HG03135 (cell line): ENCODE measurements around the gene MRGPRF.

Experiments used
- ATAC-seq: cut with Tn5 transposase; IDR thresholded peaks from one replicate; pipeline ENCODE4 v1.9.1; 2021; ENCODE audit warnings: mild to moderate bottlenecking, moderate library complexity; ENCODE audit not compliant: unreplicated experiment

Gene MRGPRF

DNA sequence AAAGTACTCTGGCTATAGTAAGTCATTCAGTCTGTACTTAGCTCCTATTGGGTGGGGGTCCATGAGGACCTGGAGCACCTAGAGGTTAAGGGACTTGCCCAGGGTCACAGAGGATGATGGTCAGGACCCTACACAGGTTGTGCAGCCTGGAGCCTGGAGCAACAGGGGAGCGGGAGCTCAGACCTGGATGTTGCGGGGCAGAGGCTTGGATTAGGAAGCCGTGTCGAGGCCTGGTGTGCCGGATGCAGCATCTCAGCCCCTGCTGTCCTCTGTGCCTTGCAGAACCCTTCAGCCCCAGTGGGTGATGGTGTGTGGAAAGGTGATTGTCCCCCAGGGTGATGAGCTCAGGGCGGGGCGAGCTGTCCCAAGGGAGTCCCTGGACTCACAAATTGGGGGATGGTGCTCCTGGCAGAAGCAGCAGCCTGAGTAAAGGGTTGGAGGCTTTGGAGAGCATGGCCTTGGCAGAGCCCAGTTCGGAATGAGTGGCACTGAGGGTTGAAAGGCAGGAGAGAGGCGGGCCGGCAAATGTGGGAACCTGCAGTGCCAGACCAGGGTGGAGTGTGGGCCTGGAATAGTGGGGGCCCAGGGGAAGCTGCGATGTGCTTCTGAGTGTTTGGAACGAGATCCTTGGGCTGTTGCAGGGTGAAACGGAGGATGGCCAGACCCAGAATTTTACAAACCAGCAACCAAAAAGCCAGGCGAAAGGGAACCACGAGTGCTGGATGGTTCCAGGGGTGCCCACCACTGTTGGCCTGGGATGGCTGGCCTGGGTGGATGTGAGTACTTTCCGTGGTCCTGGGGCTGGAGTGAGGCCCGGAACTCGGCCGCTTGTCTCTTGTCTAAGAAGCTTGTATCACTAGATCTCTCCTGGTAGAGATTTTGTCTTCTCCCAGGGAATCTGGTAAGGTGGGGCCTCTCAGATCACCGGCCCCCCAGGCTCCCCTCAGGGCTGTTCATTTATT is 38.6 kb upstream of the MRGPRF start:
- ATAC-seq = no peak

DNA sequence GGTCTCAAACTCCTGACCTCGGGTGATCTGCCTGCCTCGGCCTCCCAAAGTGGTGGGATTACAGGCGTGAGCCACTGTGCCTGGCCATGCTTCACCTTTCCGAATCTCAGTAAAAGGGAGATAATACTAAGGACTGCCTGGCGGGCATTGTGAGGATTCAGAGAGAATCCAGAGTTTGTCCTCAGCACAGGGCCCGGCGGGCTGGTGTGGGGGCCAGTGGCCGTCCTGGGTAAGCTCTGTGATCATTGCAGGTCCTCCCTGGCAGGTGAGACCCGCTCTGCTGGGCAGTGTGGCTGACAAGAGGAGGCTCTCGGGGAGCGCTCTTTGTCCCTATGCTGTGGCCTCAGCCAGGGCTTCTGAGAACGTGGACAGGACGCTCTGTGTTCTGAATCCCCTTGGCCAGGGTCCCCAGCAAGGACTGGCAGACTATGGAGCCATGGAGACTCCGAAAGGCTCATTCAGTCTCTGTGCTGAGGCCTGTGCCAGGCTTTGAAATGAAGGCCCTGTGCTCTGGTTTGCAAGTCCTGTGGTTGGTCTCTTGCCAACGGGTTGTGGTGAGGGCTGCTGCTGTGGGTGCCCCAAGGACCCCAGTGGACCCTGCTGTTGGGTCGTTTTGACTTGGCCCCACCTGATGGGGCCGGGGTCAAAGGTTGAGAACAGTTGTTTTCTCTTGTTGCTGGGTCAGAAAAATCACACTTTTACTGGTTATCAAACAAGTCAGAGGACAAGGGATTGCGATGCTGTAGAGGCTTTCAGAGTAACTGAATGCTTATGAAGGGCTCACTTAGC is 37.7 kb upstream of the MRGPRF start:
- no peak for ATAC-seq

DNA sequence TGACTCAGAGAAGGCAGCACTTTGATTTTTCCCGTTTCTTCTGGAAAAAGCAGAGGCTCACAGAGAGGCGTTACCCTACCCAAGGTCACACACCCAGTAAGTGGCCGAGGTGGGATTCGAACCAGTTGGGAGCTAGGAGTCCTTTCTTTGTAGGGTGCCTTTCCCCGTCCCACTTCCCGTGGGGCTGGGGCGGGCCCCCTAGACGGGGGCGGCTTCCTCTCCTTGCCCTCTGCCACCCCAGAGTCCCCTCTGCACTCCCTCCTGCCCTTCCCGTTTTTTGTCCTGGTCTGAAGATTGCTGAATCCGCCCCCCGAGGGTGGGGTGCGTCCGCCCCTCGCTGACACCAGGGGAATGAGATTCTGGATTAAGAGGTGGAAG is 36.4 kb upstream of the MRGPRF start:
- ATAC-seq = no peak

DNA sequence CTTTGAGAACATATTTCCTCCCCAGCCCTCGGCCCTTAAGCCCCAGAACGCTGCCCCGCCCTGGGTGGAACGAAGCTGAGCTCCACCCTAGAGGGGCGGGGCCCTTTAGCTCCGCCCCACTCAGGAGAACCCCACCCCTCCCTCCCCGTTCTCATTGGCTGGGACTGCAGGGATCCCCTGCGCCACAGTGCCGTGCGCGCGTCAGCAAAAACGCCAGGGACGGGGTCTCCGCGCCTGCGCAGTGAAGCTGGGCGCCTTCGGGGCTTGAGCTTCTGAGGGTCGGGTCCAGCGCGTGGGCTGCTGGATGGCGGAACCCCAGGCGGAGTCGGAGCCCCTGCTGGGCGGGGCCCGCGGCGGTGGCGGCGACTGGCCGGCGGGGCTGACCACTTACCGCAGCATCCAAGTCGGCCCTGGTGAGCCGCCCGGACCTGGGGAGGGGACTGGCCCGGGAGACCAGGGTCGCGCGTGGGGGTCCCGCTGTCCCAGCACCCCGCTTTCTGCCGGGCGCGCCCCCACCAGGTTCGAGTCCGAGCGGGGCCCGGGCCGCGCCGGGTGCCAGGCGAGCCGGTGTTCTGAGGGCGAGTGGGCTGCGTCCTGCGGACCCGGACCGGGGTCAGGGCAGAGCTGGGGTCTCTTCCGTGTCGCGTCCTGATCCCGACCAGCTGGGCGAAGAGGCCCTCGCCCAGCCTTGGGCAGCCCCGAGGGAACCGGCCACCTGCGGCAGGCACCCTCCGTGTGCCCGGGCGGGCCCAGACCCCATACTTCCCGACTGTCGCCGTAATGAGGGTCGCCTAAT is 35.8 kb upstream of the MRGPRF start, which contains the start of gene TPCN2:
Gene TPCN2 (plus strand): TSS at position 239 of the 796 bp plus-strand sequence. CDS start 66 bp downstream, at position 305.
- peak; percentile 91 for ATAC-seq

DNA sequence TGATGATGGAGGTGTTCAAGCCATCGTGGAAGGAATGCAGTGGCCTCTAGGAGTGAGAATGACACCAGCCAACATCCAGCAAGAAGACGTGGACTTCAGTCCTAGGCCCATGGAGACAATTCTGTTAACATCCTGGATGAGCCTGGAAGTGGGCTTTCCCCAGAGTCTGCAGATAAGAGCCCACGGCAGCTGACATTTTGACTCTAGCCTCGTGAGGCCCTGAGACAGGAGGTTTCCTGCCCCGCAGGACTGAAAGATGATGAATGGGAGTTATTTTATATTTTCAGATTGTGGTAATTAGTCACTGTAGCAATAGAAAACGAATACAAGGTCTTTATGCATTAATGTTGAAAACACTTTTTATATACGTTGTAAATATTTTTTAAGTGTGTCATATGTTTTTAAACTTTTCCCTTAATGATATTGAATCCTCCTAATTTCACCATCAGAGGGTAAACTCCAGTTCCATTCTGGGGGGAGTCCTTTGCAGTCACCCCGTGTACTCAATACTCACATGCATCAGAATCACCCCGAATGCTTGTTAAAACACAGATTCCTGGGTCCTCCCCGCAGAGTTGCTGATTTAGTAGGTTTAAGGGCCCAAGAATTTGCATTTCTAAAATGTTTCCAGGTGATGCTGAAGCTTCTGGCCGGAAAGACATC is 35.1 kb upstream of the MRGPRF start:
- no peak for ATAC-seq

DNA sequence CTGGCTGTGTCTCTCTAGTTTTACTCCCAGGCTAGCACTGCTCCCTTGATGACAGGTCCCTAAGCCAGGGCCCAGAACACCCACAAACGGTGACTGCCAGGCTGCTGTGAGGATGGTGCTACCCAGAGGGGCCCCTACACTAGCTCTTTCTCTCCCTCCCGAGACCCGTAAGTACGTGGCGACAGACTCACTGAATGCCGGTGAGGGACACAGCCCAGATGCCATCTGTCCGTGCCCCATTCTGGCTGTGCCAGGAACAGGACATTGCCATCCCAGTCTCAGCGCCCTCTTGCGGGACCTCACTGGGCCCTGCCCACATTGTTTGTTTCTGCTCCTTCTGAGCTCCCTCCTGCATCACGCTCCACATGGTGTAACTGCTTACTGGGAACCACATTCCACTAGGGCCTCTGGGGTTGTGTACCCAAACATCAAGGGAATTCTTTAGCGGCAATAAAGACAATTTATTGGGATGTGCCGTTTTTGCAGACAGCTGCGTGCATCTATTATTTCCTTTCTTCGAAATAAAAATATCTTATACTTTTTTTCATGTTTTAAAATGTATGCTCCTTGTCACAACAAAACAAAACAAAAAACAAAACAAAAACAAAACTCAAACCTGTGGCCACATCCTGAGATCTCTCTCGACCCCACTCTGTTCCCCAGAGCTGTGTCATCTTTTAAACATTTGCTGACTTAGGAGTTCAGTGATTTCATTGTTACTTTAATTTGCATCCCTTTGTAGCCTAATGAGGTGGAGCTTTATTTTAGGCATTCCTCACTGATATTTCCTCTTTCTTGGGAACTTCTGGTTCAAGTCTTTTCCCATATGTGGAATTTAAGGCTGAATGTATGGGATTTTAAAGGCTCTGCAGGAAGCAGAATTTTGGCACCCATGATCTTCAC is 31.3 kb upstream of the MRGPRF start:
- ATAC-seq = no peak

DNA sequence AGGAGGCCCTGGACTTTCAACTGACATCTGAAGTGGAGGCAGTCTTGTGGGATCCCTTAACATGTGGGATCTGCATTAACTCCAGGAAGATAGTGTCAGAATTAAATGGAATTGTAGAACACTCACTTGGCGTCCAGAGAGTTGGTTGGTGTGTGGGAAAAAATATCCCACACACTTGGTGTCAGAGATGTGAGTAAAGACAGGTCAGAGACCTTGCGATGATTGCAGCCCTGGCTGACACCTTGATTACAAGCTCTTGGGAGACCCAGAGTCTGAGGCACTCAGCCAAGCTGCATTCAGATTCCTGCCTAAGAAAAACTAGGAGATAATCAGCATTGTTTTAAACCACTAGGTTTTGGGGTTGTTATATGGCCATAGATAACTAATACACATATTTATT is 28.5 kb upstream of the MRGPRF start:
- ATAC-seq = no peak

DNA sequence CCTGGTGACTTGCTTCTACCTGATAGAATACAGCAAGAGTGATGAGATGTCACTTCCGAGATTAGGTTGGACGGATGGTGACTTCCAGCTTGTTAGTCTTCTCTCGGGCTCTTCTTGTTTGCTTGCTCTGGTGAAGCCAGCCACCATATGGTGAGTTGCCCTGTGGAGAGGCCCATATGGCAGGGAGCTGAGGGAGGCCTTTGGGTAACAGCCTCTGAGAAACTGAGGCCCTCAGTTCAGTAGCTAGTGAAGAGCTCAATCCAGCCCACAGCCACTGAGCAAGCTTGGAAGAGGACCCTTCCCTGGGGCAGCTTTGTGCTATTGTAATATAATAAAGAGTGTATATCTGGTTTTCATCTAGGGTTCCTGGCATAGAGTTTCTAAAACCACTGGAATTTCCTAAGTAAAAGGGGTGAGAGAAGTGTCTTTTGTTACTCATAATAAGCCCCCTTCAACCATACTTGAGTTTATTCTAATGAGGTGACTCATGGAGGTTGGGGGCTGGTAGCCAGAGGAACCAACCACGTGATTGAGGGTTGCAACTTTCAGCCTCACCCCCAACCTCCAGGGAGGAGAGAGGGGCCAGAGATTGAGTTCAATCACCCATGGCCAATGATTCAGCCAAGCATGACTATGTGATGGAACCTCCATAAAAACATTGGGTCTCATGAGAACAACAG is 27.7 kb upstream of the MRGPRF start:
- no peak for ATAC-seq

DNA sequence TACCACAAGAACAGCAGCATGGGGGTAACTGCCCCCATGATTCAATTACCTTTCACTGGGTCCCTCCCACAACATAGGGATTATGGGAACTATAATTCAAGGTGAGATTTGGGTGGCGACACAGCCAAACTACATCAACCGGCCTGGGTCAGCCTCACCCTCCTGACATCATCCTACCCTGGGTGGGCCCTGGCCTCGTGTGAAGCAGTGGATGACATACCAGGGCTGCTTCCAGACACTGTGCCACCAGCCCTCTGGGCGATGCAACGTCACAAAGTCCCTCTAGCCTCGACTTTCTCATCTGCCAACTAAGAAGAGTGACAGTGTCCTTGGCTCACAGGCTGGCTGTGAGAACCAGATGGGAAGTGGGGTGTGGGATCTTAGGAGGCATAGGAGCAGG is 27.0 kb upstream of the MRGPRF start:
- no peak for ATAC-seq

DNA sequence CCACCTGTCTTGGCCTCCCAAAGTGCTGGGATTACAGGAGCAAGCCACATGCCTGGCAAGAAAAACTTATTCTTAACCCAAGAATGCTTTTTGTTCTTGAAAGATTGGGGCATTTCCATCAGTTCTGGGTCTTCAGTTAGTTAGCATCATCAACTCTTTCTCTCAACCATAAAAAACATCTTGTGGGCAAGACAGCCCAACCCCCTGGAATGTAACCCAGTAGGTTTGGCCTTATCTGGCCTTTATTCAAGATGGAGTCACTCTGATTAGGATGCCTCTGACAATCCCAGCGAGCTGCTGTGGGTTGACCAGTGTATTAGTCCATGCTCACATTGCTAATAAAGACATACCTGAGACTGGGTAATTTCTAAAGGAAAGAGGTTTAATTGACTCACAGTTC is 26.5 kb upstream of the MRGPRF start:
- no peak for ATAC-seq

DNA sequence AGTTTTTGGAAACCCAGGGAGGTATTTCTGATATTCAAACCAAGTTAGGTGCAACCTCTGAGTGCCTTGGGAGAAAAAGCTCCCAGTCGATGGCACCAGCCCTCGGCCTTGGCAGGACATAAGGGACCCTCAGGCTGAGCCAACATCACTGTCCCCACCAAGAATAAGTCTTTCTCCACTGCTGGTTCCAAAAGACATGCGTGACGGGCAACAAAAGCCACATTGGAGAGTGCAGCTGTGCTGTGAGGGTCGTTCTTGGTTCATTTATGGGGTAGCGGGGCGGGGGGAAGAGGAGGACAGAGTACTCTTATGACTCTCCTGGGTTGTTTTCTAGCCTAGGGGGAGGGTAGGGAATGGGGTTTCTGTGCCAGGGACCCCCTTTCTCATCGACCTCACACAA is 24.5 kb upstream of the MRGPRF start:
- no peak for ATAC-seq

DNA sequence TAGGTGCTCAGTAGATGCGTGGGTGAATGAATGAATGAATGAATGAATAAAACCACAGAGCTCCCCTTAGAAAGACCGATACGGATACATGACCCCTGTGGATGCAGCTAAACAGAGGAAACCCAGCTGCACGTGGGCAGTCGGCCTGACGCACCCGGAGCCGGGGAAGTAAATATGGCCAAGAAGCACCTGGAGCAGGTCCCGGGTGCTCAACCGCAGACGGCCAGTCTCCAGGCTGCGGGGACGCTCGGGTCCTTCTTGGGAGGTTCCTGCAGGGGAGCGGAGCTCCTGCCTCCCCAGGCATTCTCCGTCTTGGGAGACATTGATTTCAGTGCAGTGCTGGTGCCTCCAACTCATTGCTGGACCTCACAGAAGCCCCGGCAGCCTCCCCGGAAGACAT is 24.0 kb upstream of the MRGPRF start:
- no peak for ATAC-seq

DNA sequence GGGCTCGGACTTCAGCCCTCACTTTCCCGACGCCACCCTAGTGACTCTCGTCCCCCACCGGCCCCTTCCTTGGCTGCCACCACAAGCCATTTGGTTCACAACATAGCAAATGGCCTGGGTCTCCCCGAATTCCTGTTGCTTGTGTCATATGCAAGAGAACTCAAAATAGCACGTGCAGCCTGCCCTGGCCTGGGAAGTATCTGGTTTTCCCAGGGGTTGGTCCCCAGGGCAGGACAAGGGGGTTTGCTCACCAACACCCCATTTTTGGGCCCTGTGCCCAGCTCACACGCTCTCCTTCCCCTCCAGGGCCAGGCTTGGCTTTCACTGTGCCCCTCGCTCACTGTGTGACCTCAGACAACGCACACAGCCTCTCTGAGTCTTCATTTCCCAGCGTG is 22.9 kb upstream of the MRGPRF start:
- ATAC-seq = no peak

DNA sequence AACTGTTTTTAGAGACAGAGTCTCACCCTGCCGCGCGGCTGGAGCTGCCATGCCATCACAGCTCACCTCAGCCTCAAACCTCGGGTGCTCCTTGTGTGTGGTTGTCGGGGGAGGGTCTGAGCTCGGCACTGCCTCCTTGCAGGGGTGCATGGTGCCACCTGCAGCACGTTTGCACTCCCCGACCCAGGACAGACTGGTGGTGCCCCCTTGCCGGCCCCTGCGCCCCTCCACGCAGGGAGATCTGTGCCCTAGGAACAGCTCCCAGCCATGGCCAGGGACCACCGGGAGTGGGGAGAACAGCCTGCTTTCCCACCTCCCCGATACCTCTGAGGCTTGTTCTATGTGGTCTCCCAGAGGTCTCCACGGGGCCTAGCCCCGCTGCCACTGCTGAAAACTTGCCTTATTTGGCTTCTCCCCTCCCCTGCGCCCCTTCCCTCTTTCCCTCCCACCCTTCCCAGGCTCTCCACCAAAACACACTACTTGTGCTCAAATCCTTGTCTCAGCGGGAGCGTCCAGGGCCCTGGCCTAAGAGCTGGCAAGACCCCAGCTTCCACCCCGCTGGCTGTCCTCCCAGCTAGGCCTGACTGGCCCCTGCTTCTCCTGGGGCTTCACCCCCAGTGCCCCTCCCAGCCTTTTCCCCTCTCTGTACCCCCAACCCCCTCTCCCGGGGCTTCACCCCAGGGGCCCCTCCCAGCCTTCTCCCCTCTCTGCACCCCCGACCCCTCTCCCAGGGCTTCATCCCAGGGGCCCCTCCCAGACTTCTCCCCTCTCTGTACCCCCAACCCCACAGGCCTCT is 22.3 kb upstream of the MRGPRF start:
- no peak for ATAC-seq

DNA sequence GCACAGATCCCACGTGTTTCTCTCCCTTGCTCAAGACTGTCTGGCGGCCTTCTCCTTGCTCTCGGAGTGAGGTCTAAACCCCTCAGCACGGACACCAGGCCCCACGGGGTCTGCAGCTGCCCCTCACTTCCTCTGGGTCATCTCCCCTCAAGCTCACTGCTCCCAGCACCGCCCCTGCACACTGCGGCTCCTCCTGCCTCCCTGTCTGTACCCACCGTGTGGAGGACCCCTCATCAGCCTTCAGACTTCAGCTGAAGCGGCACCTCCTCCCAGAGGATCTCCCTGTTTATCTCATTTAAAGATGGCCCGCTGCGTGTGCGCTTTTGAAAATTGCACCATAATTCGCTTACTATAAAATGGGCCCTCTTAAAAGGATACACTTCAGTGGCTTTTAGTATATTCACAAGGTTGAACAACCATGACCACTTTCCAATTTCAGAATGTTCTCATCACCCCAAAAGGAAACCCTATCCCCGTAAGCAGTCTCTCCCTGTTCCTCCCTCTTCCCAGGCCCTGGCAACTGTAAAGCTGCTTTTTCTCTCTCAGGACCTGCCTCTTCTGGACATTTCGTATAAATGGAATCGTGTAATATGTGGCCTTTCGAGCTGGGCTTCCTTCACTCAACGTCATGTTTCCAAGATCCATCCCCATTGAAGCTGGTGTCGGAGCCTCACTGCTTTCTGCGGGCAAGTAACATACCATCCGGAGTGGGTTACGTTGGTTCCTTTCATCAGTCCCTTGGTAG is 21.2 kb upstream of the MRGPRF start:
- no peak for ATAC-seq

DNA sequence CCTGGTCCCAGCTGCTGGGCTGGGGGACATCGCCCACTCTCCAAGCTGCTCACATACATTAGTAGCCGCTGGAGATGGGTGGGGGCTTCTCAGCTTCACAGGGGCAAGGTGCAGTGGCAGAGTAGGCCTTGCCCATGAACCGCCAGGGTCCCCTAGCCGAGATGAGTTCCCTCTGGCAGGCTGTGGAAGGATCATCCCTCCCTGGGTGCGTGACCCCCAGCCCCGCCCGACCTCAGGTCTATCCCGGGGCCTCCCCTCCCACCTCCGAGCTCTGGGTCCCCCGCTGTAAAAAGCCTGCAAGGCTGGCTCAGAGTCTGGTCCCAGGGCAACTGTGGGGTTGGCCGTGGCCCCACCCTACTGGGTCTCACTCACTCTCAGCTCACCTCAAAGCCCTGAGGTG is 20.4 kb upstream of the MRGPRF start:
- no peak for ATAC-seq

DNA sequence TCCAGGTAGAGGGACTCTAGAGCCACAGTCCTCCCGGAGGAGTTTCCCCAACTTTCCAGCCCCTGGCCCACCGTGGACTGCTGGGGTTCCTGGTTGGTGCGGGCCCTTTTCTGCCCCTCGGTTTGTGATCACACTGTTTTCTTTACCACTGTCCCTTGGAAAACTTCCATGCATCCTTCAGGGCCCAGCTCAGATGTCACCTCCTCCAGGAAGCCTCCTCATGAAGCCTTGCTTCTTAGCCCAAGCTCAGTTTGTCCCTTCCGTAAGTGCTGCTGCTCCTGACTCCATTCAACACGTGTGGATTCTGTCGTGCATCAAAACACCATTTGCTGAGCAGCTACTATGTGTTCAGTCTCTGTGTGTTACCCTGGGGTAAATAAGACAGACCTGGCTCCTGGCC is 19.8 kb upstream of the MRGPRF start:
- no peak for ATAC-seq

DNA sequence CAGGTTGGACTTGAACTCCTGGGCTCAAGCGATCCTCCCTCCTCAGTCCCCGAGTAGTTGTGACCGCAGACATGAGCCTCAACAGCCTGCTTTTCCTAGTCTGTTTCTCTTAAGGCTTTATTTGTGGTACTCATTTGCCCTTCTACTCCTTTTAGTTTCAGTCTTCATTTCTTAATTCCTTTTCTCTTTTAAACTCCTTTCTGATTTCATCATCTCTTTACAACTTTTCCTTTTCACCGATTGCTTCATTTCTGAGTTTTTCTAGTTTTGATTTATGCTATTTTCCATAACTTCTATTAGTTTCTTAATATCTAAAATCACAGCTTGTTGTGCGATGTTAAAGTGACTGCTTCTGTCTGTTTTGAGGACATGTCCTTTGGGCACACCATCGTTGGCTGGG is 17.3 kb upstream of the MRGPRF start:
- no peak for ATAC-seq
